Measurements from ENCODE around the gene KCNQ5.

DNA sequence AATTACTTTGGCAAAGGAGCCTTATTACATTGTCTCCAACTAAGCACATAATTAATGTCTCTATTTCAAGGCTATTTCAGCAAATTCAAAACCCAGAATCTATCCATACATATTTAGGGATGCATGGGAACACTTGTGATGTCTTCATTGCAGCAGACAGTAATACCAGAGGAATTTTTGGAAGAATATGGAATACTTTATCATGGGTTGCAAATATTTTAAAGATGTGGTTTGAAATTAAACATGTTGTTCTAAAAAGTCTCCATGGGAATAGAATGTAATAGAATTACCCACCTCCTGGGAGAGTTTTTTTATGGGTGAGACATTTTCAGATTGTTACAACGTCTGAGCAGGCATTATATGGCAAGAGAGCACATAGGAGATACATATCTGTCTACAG, 170.8 kb downstream of the KCNQ5 start:
- TF ChIP-seq TCF12 (IDR thresholded peaks at IDR 0.05; ENCODE audit: low read depth, low read length) (no peak), CHD1 (IDR thresholded peaks at IDR 0.05; ENCODE audit: low read depth, low read length) (no peak)

Measured in H1 (cell line).